KMS-11 (cell line): Measurements from ENCODE around the gene KDF1.

Experiments
- H2AFZ ChIP-seq: fragments of 200-600 bp; sonication (generic); 2 replicates; pipeline ENCODE4 v1.6.1; 2016; ENCODE audit warnings: antibody characterized with exemption, mixed run types, low read depth
- H3K27ac ChIP-seq: fragments of 200-600 bp; sonication (generic); 2 replicates; pipeline ENCODE4 v1.6.1; 2016; ENCODE audit warnings: mild to moderate bottlenecking, mixed run types
- H3K27me3 ChIP-seq: fragments of 200-600 bp; sonication (generic); 2 replicates; pipeline ENCODE4 v1.6.1; 2017; ENCODE audit warnings: mild to moderate bottlenecking, low read depth, mixed run types, moderate library complexity; ENCODE audit not compliant: insufficient read depth
- H3K36me3 ChIP-seq: fragments of 200-600 bp; sonication (generic); 2 replicates; pipeline ENCODE4 v1.6.1; 2017; ENCODE audit warnings: mild to moderate bottlenecking, mixed run types; ENCODE audit not compliant: insufficient read depth
- H3K4me1 ChIP-seq: fragments of 200-600 bp; sonication (generic); 2 replicates; pipeline ENCODE4 v1.6.1; 2016; ENCODE audit warnings: mild to moderate bottlenecking, low read depth, mixed run types; ENCODE audit not compliant: poor library complexity, severe bottlenecking
- H3K4me2 ChIP-seq: fragments of 200-600 bp; sonication (generic); 2 replicates; pipeline ENCODE4 v1.7.0; 2016; ENCODE audit warnings: mild to moderate bottlenecking, mixed run types
- H3K4me3 ChIP-seq: fragments of 200-600 bp; sonication (generic); IDR thresholded peaks from 2 replicates; pipeline ENCODE4 v1.6.1; 2017; ENCODE audit warnings: low read depth, low read length, mixed read lengths; ENCODE audit not compliant: insufficient read depth
- H3K79me2 ChIP-seq: fragments of 200-600 bp; sonication (generic); 2 replicates; pipeline ENCODE4 v1.6.1; 2016; ENCODE audit warnings: low read depth, mixed run types; ENCODE audit not compliant: insufficient read depth
- H3K9ac ChIP-seq: fragments of 200-600 bp; sonication (generic); 2 replicates; pipeline ENCODE4 v1.6.1; 2016; ENCODE audit warnings: mild to moderate bottlenecking, mixed run types
- H4K20me1 ChIP-seq: fragments of 200-600 bp; sonication (generic); 2 replicates; pipeline ENCODE4 v1.6.1; 2016; ENCODE audit warnings: mild to moderate bottlenecking, mixed run types; ENCODE audit not compliant: insufficient read depth
- TF ChIP-seq, protein P1 (sequence below): fragments of 200-600 bp; sonication (generic); conservative IDR thresholded peaks from 2 replicates; pipeline ENCODE4 v1.6.1; 2017; ENCODE audit warnings: low read depth, mild to moderate bottlenecking, antibody characterized with exemption, low read length, moderate library complexity, mixed read lengths

KDF1 gene

DNA sequence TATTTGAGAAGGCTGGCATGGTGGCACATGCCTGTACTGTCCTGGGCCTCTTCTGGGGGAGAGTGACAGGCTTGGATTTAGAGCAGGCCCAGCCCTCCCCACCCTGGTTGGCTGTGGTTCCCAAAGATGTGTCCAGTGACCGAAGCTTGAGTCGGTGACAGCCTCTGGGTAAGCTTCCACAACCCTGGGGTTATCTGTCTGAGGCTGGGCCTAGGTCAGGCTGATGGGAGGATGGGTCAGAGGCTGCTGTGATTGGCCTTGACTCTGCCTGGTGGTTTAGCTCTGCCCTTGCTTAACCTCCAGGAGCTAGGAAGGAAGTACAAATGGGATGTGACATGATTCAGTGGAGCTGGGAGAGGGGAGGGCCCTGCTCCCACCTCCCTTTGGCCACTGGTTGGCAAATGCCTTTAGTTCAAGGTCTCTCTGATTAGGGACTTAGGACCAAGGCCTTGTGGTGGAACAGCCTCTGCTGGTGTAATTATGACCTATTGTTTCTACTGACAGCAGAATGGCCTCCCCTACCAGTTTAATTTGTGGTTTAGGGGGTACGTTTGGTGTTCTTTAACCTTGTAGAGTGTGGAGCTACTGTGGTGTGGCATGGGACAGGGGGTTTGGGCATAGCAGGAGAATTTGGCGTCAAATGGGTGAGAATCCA is 22.1 kb downstream of the KDF1 start:
- H3K4me1 ChIP-seq, result no peaks in the 10 kb centered on the region
- no peaks in the 10 kb centered on the region; the same call in 1 of the 2 replicates for H3K36me3 ChIP-seq
- H3K27ac ChIP-seq, result no peak overlapping the region
- H3K79me2 ChIP-seq, result no peaks in the 10 kb centered on the region; the same call in 1 of the 2 replicates
- H3K4me3 ChIP-seq, result no peak overlapping the region
- H3K9ac ChIP-seq, result no peak overlapping the region
- no peak overlapping the region for H2AFZ ChIP-seq
- H4K20me1 ChIP-seq, result no peaks in the 10 kb centered on the region
- H3K4me2 ChIP-seq, result no peak overlapping the region
- TF ChIP-seq, protein P1, sequence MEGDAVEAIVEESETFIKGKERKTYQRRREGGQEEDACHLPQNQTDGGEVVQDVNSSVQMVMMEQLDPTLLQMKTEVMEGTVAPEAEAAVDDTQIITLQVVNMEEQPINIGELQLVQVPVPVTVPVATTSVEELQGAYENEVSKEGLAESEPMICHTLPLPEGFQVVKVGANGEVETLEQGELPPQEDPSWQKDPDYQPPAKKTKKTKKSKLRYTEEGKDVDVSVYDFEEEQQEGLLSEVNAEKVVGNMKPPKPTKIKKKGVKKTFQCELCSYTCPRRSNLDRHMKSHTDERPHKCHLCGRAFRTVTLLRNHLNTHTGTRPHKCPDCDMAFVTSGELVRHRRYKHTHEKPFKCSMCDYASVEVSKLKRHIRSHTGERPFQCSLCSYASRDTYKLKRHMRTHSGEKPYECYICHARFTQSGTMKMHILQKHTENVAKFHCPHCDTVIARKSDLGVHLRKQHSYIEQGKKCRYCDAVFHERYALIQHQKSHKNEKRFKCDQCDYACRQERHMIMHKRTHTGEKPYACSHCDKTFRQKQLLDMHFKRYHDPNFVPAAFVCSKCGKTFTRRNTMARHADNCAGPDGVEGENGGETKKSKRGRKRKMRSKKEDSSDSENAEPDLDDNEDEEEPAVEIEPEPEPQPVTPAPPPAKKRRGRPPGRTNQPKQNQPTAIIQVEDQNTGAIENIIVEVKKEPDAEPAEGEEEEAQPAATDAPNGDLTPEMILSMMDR, result no peak
- no peaks in the 10 kb centered on the region for H3K27me3 ChIP-seq

DNA sequence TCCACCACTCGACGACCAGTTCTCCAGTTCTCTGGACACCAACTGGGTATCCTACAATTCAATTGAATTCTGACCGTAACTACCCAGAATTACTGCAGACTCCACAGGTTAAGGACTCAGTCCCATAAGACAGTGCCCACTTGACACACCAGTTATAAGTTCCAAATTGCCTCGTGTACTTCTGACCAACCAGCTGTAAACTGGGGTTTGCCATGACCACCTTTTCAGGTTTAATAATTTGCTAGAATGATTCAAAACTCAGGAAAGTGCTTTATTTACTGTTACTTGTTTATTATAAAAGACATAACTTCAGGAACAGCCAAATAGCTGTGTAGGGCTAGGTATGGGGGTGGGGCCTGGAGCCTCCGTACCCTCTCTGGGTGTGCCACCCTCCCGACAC is 23.4 kb downstream of the KDF1 start:
- Histone ChIP-seq H3K36me3 (no peaks in the 10 kb centered on the region; the same call in 1 of the 2 replicates), H4K20me1 (no peaks in the 10 kb centered on the region), H2AFZ (no peak overlapping the region), H3K9ac (no peak overlapping the region), H3K4me2 (no peak overlapping the region), H3K27me3 (no peaks in the 10 kb centered on the region), H3K4me3 (no peak overlapping the region), H3K79me2 (peaks cover 5% of the 10 kb centered on the region; the same call in 1 of the 2 replicates), H3K27ac (no peak overlapping the region), H3K4me1 (no peaks in the 10 kb centered on the region)
- TF ChIP-seq, protein P1, result no peak

DNA sequence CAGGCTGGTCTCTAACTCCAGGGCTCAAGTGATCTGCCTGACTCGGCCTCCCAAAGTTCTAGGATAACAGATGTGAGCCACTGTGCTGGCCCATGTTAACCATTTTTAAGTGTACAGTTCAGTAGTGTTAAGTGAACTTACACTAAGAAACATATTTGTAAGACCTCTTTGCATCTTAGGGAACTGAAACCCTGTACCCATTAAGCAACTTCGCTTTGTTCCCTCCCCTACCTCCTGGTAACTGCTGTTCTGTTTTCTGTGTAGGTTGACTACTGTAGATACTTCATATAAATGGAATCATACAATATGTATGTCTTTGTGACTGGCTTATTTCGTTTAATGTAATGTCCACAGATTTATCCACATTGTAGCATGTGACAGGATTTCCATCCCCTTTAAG is 27.7 kb downstream of the KDF1 start:
- H3K36me3 ChIP-seq, result no peaks in the 10 kb centered on the region; the same call in 1 of the 2 replicates
- no peak overlapping the region for H3K4me2 ChIP-seq
- no peak overlapping the region for H3K4me3 ChIP-seq
- H3K4me1 ChIP-seq, result no peaks in the 10 kb centered on the region
- H3K27me3 ChIP-seq, result no peaks in the 10 kb centered on the region
- no peaks in the 10 kb centered on the region for H4K20me1 ChIP-seq
- H3K27ac ChIP-seq, result no peak overlapping the region
- no peak overlapping the region for H2AFZ ChIP-seq
- H3K79me2 ChIP-seq, result peaks cover 19% of the 10 kb centered on the region; the same call in 1 of the 2 replicates
- TF ChIP-seq, protein P1, result no peak
- no peak overlapping the region for H3K9ac ChIP-seq

GRCh38 chr1:26923711-26924110 is 36.6 kb downstream of the KDF1 start:
- H2AFZ ChIP-seq, result no peak overlapping the region
- H3K27me3 ChIP-seq, result no peaks in the 10 kb centered on the region
- H3K79me2 ChIP-seq, result peaks cover 43% of the 10 kb centered on the region
- no peaks in the 10 kb centered on the region for H4K20me1 ChIP-seq
- no peak overlapping the region for H3K4me3 ChIP-seq
- peaks cover 7% of the 10 kb centered on the region; the same call in 1 of the 2 replicates for H3K36me3 ChIP-seq
- TF ChIP-seq, protein P1, result no peak
- peaks cover 24% of the 10 kb centered on the region for H3K4me1 ChIP-seq
- no peak overlapping the region for H3K9ac ChIP-seq
- no peak overlapping the region for H3K4me2 ChIP-seq
- no peak overlapping the region for H3K27ac ChIP-seq
